Measurements from ENCODE around the gene CD226.
"Not testable (repeated sequence)": the region's sequence is repeated elsewhere in the genome, so short reads cannot be mapped to it uniquely, and the experiment has no call there.

Gene CD226

DNA sequence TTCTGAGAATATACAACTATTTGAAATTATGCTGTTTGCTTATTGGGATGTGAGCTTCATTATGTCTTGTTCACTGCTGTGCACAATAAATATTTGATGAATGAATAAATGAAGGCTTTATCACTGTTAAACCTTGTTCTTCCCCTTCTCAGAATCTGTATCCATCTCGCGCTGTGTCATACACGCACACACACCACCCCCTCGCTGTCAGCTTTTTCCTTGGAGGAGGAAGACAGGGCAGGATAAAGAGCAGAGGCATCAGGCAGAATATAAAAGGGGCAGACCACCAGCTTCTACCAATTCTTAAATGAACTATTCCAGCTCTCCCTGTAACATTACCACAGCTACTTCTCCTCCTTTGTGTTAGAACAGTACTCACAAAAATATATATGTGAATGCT lies 75.0 kb downstream of the CD226 start:
- peak; percentile 58 for DNase-seq (ENCODE audit: low spot score)

GRCh38 chr18:69871363-69871762 lies 76.3 kb downstream of the CD226 start:
- no peak for DNase-seq (ENCODE audit: low spot score)

DNA sequence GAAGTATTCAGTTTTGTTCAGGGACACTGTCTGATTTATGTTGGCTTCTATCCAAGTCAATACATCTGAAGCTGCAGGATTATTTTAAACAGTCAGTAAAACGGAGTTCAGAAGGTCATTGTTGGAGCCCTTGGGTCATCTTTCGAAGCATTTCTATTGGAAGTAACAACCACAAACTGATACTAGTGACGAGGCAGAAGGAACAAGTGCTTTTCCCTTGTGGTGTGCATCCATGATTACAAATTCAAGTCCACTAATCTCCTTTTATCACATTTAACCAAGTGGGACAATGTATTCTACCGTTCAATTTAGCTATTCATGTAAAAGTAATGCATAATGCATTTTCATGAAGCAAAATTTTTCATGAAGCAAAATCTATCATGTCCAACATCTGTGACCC lies 76.9 kb downstream of the CD226 start:
- no peak for DNase-seq (ENCODE audit: low spot score)

DNA sequence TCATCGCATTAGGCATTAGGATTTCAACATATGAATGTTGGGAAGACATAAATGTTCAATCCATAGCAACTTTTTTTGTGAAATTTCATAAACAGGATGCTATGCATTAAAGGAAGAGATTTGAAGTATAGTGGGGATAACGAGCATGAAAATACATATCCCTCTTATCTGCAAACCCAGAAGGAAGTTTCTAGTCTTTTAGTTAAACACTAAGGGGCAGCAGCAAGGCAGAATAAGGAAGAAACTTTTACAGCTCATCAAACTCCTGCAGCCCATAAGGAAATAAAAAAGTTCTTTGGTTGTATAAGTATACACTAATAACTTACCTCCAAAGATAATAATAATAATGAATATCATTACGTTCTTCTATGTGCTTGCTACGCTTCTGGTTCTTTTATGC lies 81.5 kb downstream of the CD226 start:
- no peak for DNase-seq (ENCODE audit: low spot score)

DNA sequence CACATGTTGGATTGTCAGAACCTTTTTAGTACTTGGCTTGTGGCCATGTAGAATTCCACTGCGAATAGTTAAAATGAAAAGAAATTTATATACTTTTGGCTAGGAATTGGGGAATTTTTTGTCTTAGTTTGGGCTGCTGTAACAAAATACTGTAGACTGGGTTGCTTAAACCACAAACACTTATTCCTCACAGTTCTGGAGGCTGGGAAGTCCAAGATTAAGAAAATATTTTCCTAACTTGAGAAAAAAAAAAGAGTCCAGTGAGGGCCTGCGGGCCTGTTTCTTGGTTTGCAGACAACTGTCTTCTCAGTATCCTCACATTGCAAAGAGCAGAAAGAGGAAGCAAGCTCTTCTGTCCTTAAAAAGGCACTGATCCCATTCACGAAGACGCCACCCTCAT lies 81.9 kb downstream of the CD226 start:
- no peak for DNase-seq (ENCODE audit: low spot score)

DNA sequence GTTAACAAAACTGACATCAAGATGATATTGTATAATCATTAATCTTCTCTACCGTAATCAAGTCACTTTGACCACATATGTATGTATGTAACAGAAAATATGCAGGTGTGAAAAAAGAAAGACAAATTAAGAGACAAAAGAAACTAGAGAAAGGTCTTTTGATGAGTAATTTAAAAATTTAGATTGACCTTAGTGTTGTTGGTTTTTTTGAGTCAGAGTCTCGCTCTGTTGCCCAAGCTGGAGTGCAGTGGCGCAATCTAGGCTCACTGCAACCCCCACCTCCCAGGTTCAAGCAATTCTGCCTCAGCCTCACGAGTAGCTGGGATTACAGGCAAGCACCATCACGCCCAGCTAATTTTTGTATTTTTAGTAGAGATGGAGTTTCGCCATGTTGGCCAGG lies 82.9 kb downstream of the CD226 start:
- not testable (repeated sequence) for DNase-seq (ENCODE audit: low spot score)

DNA sequence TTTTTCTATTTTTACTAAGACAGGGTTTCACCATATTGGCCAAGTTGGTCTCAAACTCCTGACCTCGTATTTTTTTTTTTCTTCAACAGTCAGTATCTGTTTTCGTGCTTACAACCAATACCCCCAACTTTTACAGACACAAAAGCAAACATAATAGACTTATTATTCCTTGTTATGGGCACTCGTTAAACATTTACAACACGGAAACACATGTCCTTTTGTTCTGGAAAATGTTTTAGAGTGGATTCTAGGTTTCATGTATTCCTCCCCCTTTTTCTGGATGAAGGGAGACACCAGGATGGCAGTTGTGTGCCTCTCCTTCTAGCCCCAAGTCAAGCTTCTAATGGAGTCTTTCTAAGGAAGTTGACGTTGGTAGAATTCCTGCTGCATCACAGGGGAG lies 88.8 kb downstream of the CD226 start:
- no peak for DNase-seq (ENCODE audit: low spot score)

- DNase-seq (ENCODE audit: low spot score): no peak
These were observed 93.2 kb downstream of the CD226 start for GRCh38 chr18:69854455-69854854.

- DNase-seq (ENCODE audit: low spot score): no peak
These were observed 94.6 kb downstream of the CD226 start for GRCh38 chr18:69853051-69853450.

- DNase-seq (ENCODE audit: low spot score): no peak
These were observed 101.8 kb downstream of the CD226 start for GRCh38 chr18:69845593-69846506.

GRCh38 chr18:69844656-69845055 lies 103.0 kb downstream of the CD226 start:
- DNase-seq (ENCODE audit: low spot score): no peak

DNA sequence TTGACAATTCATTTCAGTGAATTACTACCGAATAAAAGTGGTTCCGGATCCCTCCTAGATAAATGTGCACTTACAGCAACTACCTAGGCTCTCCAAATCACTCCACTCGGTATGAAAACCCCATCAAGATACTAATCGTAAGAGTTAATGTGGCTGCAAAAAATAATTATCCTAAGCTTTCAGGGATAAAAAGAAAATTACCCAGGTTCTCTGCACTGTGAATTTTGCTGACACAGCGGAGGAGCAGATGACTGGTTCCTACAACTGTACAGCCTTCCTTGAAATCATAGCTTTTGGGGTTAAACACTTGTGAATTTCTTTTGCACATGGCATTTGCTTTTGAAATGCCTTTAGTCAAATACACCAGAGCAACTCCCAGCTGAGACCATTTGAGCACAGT lies 104.7 kb downstream of the CD226 start:
- DNase-seq (ENCODE audit: low spot score): no peak

DNA sequence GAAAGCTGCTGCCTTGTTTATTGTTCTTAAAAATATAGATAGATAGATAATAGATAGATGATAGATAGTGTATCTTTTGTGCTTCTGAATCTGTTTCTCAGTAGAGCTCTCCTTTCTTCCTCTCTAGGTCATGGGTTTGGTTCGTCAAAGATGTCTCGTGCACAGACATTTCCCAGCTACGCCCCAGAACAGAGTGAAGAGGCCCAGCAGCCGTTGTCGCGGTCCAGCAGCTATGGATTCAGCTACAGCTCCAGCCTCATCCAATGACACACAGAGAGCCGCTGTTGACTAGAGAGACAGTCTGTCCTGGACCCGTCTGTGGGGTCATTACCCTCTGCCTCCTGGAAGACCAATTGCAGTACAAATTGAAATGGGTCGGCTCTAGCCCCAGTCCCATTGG lies 106.6 kb downstream of the CD226 start:
- DNase-seq (ENCODE audit: low spot score): no peak

DNA sequence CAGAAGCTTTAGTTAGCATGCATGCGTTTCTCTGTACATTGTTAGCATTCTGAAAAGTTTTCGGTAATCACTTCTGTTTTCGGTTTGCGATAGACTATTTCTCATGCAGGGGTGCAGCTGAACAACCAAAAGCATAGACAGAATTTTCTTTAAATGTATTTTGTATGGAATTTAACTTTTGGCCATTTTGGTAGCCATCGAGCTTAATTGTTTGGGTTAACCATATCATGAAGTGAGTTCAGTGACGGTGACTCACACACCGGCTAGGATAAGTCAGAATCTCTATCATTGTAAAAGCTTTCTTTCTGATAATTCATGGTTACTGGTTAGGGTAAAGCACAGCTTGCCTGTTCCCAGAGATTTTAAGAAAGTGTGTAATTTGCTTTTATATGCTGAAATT lies 107.2 kb downstream of the CD226 start:
- DNase-seq (ENCODE audit: low spot score): no peak

GRCh38 chr18:69840001-69840400 lies 107.7 kb downstream of the CD226 start:
- no peak for DNase-seq (ENCODE audit: low spot score)

DNA sequence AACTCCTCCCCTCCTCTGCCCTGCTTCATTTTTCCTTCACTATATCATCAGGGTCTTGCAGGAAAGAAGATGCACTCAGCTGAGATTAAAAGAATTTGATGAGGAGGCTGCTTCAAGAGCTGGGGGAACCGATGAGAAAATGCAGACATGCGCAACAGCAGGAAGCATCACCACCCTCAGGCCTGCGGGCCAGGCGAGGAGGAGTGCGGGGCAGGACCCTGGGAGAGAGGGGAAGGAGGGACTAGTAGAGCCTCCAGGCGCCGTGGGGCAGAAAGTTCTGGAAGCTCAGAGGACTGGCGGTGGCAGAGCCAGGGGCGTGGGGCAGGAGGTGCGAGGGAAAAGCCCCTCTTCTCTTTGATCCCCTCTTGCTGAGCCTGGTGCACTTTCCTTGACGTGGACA lies 108.2 kb downstream of the CD226 start:
- DNase-seq (ENCODE audit: low spot score): no peak

- DNase-seq (ENCODE audit: low spot score): no peak
These were observed 108.9 kb downstream of the CD226 start for GRCh38 chr18:69838620-69839411.

- no peak for DNase-seq (ENCODE audit: low spot score)
These were observed 109.7 kb downstream of the CD226 start for GRCh38 chr18:69838003-69838402.

- DNase-seq (ENCODE audit: low spot score): not testable (repeated sequence)
These were observed 112.7 kb downstream of the CD226 start for GRCh38 chr18:69834980-69835379.

- DNase-seq (ENCODE audit: low spot score): no peak
These were observed 117.5 kb downstream of the CD226 start for GRCh38 chr18:69830189-69830588.

DNA sequence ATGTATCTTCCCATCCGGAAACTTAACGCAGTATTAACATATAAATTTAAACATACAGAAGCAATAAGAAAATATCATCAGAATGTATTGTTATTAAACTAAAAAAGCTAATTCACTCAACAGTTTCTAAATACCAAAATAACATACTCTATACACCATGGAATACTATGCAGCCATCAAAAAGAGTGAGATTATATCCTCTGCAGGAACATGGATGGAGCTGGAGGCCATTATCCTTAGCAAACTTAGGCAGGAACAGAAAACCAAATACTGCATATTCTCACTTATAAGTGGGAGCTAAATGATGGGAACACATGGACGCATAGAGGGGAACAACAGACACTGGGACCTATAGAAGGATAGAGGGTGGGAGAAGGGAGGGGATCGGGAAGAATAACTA lies 127.1 kb downstream of the CD226 start:
- no peak for DNase-seq (ENCODE audit: low spot score)

DNA sequence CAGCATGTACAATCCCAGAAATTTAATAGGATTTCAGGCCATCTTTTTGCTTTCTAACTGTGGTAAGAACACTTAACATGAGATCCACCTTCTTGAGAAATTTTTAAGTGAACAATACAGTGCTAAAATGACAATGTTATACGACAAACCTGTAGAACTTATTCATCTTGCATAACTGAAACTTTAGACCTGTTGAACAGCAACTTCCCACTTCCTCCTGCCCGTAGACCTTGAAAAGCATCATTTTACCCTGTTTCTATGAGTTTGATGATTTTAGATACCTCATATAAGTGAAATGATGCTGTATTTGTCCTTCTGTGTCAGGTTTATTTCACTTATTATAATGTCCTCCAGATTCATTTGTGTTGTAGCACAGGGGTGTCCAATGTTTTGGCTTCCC lies 128.2 kb downstream of the CD226 start:
- no peak for DNase-seq (ENCODE audit: low spot score)

GRCh38 chr18:69817335-69817940 lies 130.2 kb downstream of the CD226 start:
- no peak for DNase-seq (ENCODE audit: low spot score)
